Activated CD4-positive, alpha-beta memory T cell treated with anti-CD3 and anti-CD28 coated beads, Interleukin-2, amount 10 ng/mL, durations not matched to agents 7 days and 5 days (primary cell): Measurements from ENCODE around the gene SRSF4. TPM values are rescaled to one million over a fixed set of nuclear protein-coding genes. Genes with fewer than 3 reads are reported as not detected.

ENCODE experiments used
- CTCF ChIA-PET: fragments of 350-600 bp; sonication (Branson Sonifier 250); formaldehyde crosslinking; loops from one replicate; lab custom pipeline; 2021; ENCODE audit warnings: antibody characterized with exemption, inconsistent platforms; lab: Charles Lee
- POLR2A ChIA-PET: fragments of 350-600 bp; sonication (Branson Sonifier 250); formaldehyde crosslinking; loops from one replicate; lab custom pipeline; 2021; ENCODE audit warnings: antibody characterized with exemption; lab: Charles Lee
- DNase-seq: peaks from one replicate; pipeline ENCODE4 v3.0.0-alpha.2; 2020
- H3K27ac Mint-ChIP-seq: one replicate; pipeline ENCODE4 v1.8.0; 2021; ENCODE audit warnings: mild to moderate bottlenecking, mixed read lengths
- H3K27me3 Mint-ChIP-seq: one replicate; pipeline ENCODE4 v1.8.0; 2021; ENCODE audit warnings: mixed read lengths
- H3K36me3 Mint-ChIP-seq: one replicate; pipeline ENCODE4 v1.8.0; 2021; ENCODE audit warnings: low read depth, mixed read lengths
- H3K4me1 Mint-ChIP-seq: one replicate; pipeline ENCODE4 v1.8.0; 2021; ENCODE audit warnings: mixed read lengths
- H3K4me3 Mint-ChIP-seq: one replicate; pipeline ENCODE4 v1.8.0; 2021; ENCODE audit warnings: mild to moderate bottlenecking, mixed read lengths
- H3K9me3 Mint-ChIP-seq: one replicate; pipeline ENCODE4 v1.8.0; 2021; ENCODE audit warnings: mixed read lengths
- total RNA-seq, 2 experiments: library from RNA; stranded (reverse); gene quantifications; one replicate each; pipeline ENCODE4 v1.2.3, GENCODE V29; 2021

The SRSF4 gene
- total RNA-seq, 2 experiments from 2014 or later = 121 to 123 TPM

DNA sequence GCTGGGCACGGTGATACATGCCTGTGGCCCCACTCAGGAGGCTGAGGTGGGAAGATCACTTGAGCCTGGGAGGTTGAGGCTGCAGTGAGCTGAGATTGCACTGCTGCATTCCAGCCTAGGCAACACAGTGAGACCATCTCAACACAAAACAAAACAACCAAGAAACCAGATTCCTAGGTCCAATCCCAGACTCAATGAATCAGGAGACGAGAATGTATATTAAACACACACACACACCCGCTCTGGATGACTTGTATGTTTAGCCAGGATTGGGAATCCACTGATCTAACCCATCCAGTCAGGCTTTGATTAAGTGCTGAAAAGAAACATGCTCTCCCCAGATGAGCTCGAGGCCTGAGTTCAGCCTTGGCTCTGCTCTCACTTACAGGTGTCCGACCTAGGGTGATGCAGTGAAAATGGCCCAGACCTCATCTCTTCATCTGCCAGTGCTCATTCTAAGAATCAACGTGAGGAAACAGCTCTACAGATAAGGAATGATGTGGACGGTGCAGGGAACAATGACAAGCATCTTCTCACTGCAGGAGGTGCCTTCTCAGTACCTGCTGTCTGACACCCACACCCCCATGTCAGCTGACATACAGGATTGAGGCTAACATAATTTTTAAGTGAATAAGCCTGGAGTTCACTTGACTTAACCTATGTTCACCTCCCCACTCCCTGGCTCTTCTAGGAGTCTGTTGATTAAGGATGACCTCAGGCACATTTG, 15.3 kb upstream of the SRSF4 start:
- Mint-ChIP-seq H3K27me3 (no peaks in the 10 kb centered on the region), H3K27ac (no peak overlapping the region), H3K4me3 (no peak overlapping the region), H3K9me3 (no peaks in the 10 kb centered on the region), H3K36me3 (peaks cover 11% of the 10 kb centered on the region), H3K4me1 (no peaks in the 10 kb centered on the region)
- ChIA-PET POLR2A (interaction anchor here (0.9 to 4.7 kb wide), 8 partner anchors 10 to 548 kb away, joined by 3 to 44 read pairs (median 4); partner anchors contain the start of genes RNU11 and SRSF4), CTCF (interaction anchor here (0.7 to 8.5 kb wide), 15 partner anchors 9 to 316 kb away, joined by 3 to 171 read pairs (median 3); partner anchors contain the start of gene SRSF4)
- DNase-seq = no peak

- H3K36me3 Mint-ChIP-seq = peaks cover 9% of the 10 kb centered on the region
- no peak for DNase-seq
- H3K4me3 Mint-ChIP-seq = no peak overlapping the region
- POLR2A ChIA-PET = interaction anchor here (4.7 kb wide), 1 partner anchor 14 kb away, joined by 44 read pairs; the partner anchor contains the start of gene SRSF4
- CTCF ChIA-PET = interaction anchor here (1.4 to 8.5 kb wide), 2 partner anchors 14 to 315 kb away, joined by 3 to 171 read pairs; partner anchors contain the start of gene SRSF4
- H3K4me1 Mint-ChIP-seq = no peaks in the 10 kb centered on the region
- no peaks in the 10 kb centered on the region for H3K9me3 Mint-ChIP-seq
- no peaks in the 10 kb centered on the region for H3K27me3 Mint-ChIP-seq
- no peak overlapping the region for H3K27ac Mint-ChIP-seq
Measured at GRCh38 chr1:29195881-29196291, 14.2 kb upstream of the SRSF4 start.

DNA sequence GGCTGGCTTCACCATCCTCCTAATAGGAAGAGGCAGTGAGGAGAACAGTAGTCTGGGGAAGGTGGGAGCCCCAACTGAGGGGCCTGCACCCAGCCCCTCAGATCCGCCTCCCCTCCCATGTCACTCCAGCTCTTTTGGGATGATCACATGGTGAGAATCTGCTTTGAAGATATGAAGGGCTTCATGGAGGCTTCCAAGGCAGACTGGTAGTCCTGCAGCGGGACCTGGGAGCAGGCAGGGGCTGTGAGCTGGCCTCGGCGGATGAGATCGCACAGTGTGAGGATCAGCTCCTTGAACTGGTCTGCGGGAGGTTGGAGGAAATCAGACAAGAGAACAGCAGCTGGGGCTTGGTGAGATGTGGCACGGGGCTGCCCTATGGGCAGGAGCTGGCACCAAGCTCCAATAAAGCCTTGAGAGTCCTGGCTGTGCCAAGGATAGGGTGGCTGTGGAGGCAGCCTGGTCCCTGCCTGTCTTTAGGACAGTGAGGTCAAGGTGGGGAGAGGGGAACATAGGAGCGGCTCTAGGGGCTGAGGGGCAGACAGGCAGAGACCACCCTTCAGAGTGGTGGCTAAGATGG, 12.3 kb upstream of the SRSF4 start:
- H3K9me3 Mint-ChIP-seq = no peaks in the 10 kb centered on the region
- no peaks in the 10 kb centered on the region for H3K27me3 Mint-ChIP-seq
- CTCF ChIA-PET = no interaction called here
- H3K4me3 Mint-ChIP-seq = no peak overlapping the region
- no peak for DNase-seq
- no peaks in the 10 kb centered on the region for H3K4me1 Mint-ChIP-seq
- no peak overlapping the region for H3K27ac Mint-ChIP-seq
- POLR2A ChIA-PET = interaction anchor here (1.8 to 2.9 kb wide), 2 partner anchors 10 to 13 kb away, joined by 4 to 16 read pairs; partner anchors contain the start of gene SRSF4
- peaks cover 5% of the 10 kb centered on the region for H3K36me3 Mint-ChIP-seq

DNA sequence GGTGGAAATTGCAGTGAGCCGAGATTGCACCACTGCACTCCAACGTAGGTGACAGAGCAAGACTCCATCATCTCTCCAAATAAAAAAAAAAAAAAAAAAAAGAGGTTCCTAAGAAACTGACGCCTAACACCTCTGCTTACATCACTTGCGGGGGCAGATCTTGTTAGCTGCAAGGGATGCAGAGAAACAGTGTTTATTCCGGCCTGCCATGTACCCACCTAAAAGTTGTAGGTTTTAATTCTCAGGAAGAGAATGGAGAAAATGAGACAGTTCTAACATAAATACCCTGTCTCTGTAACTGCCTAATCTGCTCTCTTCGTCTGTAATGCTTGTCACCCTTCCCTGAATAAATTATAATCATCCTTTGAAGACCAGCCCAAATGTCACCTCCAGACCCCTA, 9.0 kb upstream of the SRSF4 start:
- ChIA-PET CTCF (interaction anchor here (0.7 to 2.0 kb wide), 2 partner anchors 9 to 862 kb away, joined by 3 to 5 read pairs; partner anchors contain the start of gene SRSF4), POLR2A (interaction anchor here (2.2 kb wide), 1 partner anchor 9 kb away, joined by 10 read pairs; the partner anchor contains the start of gene SRSF4)
- Mint-ChIP-seq H3K27ac (no peak overlapping the region), H3K9me3 (no peaks in the 10 kb centered on the region), H3K36me3 (peaks cover 3% of the 10 kb centered on the region), H3K4me1 (no peaks in the 10 kb centered on the region), H3K27me3 (no peaks in the 10 kb centered on the region), H3K4me3 (no peak overlapping the region)
- no peak for DNase-seq

DNA sequence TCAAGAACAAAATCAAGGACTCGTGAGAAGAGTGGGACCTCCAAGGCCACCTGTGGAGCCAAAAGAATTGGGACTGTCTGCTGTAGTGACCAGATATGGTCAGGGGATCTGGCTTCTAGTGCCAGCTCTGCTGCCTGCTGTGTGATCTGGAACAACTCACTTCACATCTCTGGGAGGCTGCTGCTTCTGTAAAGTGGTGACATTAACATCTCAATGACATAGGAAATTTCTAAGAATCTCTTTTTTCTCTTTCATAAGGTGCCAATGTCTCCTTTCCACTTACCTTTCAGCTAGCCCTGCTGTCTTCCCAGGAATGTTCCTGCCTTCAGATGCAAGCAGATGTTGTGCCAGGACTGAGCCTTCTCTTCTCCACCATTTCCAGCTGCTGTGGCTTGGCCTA, 5.0 kb upstream of the SRSF4 start:
- no peaks in the 10 kb centered on the region for H3K36me3 Mint-ChIP-seq
- POLR2A ChIA-PET = interaction anchor here (1.0 kb wide), 1 partner anchor 11 kb away, joined by 3 read pairs; no protein-coding TSS in a partner anchor
- H3K27ac Mint-ChIP-seq = no peak overlapping the region
- H3K4me1 Mint-ChIP-seq = peaks cover 17% of the 10 kb centered on the region
- H3K4me3 Mint-ChIP-seq = no peak overlapping the region
- CTCF ChIA-PET = no interaction called here
- DNase-seq = no peak
- H3K9me3 Mint-ChIP-seq = no peaks in the 10 kb centered on the region
- no peaks in the 10 kb centered on the region for H3K27me3 Mint-ChIP-seq

DNA sequence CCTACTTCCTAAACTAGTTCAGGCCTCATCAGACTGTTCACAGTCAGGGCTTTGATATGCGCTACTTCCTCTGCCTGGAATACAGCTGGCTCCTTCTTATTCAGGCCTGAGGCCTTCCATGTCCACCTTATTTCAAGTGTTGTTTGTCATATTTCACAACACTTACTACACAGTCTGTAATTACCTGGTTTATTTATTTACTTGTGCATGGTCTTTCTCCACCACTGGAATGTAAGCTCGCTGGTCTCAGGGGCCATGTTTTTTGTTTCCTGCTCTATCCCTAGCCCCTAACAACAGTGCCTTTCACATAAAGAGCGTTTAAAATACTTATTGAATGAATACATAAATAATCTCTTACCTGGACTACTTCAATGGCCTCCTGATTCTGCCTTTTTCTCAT, 4.6 kb upstream of the SRSF4 start:
- H3K4me1 Mint-ChIP-seq = peaks cover 17% of the 10 kb centered on the region
- H3K27ac Mint-ChIP-seq = no peak overlapping the region
- ChIA-PET CTCF (interaction anchor here (1.2 kb wide), 1 partner anchor 11 kb away, joined by 3 read pairs; no protein-coding TSS in a partner anchor), POLR2A (no interaction called here)
- no peaks in the 10 kb centered on the region for H3K36me3 Mint-ChIP-seq
- no peak overlapping the region for H3K4me3 Mint-ChIP-seq
- no peak for DNase-seq
- no peaks in the 10 kb centered on the region for H3K9me3 Mint-ChIP-seq
- H3K27me3 Mint-ChIP-seq = no peaks in the 10 kb centered on the region

- no peak overlapping the region for H3K4me3 Mint-ChIP-seq
- CTCF ChIA-PET = interaction anchor here (1.8 to 6.5 kb wide), 5 partner anchors 14 to 447 kb away, joined by 4 to 72 read pairs (median 20); partner anchors contain the start of gene YTHDF2
- POLR2A ChIA-PET = interaction anchor here (1.5 to 6.1 kb wide), 5 partner anchors 11 to 536 kb away, joined by 4 to 108 read pairs (median 34); no protein-coding TSS in a partner anchor
- peaks cover 36% of the 10 kb centered on the region for H3K4me1 Mint-ChIP-seq
- no peak for DNase-seq
- no peaks in the 10 kb centered on the region for H3K27me3 Mint-ChIP-seq
- no peaks in the 10 kb centered on the region for H3K9me3 Mint-ChIP-seq
- H3K27ac Mint-ChIP-seq = no peak overlapping the region
- H3K36me3 Mint-ChIP-seq = peaks cover 26% of the 10 kb centered on the region
Measured at GRCh38 chr1:29183287-29183686, 1.6 kb upstream of the SRSF4 start.

DNA sequence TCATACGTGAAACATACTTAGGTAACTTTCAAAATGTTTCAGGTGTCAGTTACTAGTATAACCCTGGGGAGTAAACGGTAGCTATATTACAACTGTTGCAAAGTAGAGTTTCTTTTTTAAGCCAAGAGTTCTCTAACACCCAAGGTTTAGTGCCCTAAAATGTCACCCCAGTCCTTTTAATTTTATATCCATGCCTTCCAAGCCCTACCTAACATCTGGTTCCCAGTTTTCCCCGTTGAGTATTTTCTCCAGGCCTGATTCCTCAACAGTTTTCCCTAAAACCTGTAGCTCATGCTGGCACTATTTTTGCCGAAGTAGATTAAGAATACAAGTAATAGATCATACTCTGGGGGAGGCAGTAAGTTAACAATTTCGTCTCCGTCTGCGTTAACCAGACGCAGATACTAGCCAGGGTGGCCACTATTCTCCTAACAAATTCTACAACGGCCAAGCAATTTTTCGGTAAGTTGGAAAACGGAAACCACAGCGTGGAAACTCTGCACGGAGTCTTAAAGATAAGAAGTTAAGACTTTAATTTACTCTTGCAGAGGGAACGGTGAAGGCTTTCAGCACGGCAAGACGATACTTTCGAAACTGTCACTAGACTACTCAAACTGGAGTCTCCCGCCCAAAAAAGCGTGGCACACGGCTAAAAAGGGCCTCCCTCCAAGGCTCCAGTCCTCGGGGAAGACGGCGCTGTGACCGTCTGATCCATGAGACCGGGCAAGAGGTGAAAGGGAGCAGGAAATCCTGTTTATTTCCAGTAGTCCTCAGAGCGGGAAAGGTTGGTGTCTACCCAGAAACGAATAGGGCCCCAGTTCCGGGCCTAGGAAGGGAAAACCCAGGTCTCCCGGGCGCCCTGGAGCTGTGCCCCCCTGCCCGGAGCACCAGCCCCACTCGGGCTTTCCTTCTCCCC, 945 bp downstream of the SRSF4 start:
- POLR2A ChIA-PET = interaction anchor here (0.6 to 6.1 kb wide), 37 partner anchors 10 to 1538 kb away, joined by 3 to 108 read pairs (median 7); partner anchors contain the start of genes ATP5IF1, EPB41, GMEB1 and MECR

DNA sequence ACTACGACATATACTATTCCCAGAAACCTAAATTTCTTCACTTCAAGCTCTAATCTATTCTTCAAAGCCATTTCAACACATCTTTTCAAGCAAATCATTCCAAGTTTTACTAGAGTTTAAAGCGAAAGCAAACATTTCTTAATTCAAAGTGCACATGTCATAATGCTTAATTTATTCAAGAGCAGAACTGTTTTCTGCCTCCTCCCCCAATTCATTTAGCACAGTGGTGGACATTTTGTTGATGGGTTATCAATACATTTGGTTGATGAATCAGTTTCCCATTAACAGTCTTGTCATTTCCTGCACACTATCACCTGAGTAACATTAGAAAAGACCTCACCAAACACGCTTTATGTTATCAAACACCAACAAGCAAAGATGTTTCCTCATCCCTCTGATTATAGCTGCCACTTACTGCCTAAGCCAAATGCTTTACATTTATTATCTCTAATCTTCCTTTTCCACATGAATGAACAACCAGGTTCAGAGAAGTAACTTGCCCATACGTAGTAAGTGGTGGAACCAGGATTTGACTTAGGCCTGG, 2.0 kb downstream of the SRSF4 start:
- POLR2A ChIA-PET = interaction anchor here (1.0 to 6.1 kb wide), 13 partner anchors 11 to 598 kb away, joined by 3 to 108 read pairs (median 12); partner anchors contain the start of genes EPB41, GMEB1, MECR and TMEM200B
- Mint-ChIP-seq H3K9me3 (no peaks in the 10 kb centered on the region), H3K36me3 (peaks cover 42% of the 10 kb centered on the region), H3K4me3 (peak overlapping the region; percentile 98), H3K27ac (peak overlapping the region; percentile 95), H3K4me1 (peaks cover 55% of the 10 kb centered on the region), H3K27me3 (no peaks in the 10 kb centered on the region)
- DNase-seq = no peak
- CTCF ChIA-PET = interaction anchor here (3.2 to 6.5 kb wide), 2 partner anchors 9 to 22 kb away, joined by 23 to 72 read pairs; no protein-coding TSS in a partner anchor

More for the DNA sequence above, 945 bp downstream of the SRSF4 start:
- CTCF ChIA-PET = interaction anchor here (1.3 to 6.5 kb wide), 12 partner anchors 10 to 538 kb away, joined by 3 to 72 read pairs (median 8); partner anchors contain the start of genes EPB41, GMEB1, TAF12 and YTHDF2
- Mint-ChIP-seq H3K27ac (peak overlapping the region; percentile 95), H3K4me3 (peak overlapping the region; percentile 98), H3K9me3 (no peaks in the 10 kb centered on the region), H3K4me1 (peaks cover 55% of the 10 kb centered on the region), H3K36me3 (peaks cover 42% of the 10 kb centered on the region), H3K27me3 (no peaks in the 10 kb centered on the region)
- DNase-seq = no peak

DNA sequence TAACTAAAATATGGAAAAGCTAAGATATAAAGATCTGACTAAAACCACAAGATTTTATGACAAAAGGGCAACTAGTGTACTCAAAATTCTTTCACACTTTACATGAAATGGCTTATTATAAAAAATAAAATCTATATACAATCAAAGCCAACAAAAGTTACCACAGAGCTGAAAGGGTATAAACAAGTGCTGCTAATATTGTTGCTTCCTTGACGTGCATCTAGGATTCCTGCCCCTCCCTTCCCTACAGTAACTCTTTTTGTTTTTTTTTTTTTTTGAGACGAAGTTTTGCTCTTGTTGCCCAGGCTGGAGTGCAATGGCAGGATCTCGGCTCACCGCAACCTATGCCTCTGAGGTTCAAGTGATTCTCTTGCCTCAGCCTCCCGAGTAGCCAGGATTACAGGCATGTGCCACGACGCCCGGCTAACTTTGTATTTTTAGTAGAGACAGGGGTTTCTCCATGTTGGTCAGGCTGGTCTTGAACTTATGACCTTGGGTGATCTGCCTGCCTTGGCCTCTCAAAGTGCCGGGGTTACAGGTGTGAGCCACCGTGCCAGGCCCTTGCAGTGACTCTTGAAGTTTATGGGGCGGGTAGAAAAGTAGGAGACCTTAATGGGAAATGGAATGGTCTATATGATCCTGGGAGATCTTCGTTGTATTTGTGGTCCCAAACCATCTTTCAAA, 4.5 kb downstream of the SRSF4 start:
- peaks cover 53% of the 10 kb centered on the region for H3K4me1 Mint-ChIP-seq
- H3K36me3 Mint-ChIP-seq = peaks cover 54% of the 10 kb centered on the region
- peak overlapping the region; percentile 55 for H3K27ac Mint-ChIP-seq
- no peaks in the 10 kb centered on the region for H3K27me3 Mint-ChIP-seq
- ChIA-PET CTCF (interaction anchor here (0.6 to 1.5 kb wide), 3 partner anchors 20 to 436 kb away, joined by 3 read pairs; no protein-coding TSS in a partner anchor), POLR2A (interaction anchor here (1.5 kb wide), 1 partner anchor 11 kb away, joined by 3 read pairs; no protein-coding TSS in a partner anchor)
- H3K4me3 Mint-ChIP-seq = peak overlapping the region; percentile 7
- DNase-seq = no peak
- no peaks in the 10 kb centered on the region for H3K9me3 Mint-ChIP-seq

GRCh38 chr1:29176576-29176975, 5.1 kb downstream of the SRSF4 start:
- Mint-ChIP-seq H3K27ac (no peak overlapping the region), H3K9me3 (no peaks in the 10 kb centered on the region), H3K36me3 (peaks cover 58% of the 10 kb centered on the region), H3K27me3 (no peaks in the 10 kb centered on the region), H3K4me1 (peaks cover 54% of the 10 kb centered on the region), H3K4me3 (no peak overlapping the region)
- DNase-seq = no peak
- ChIA-PET CTCF (interaction anchor here (1.3 to 1.5 kb wide), 2 partner anchors 21 to 26 kb away, joined by 3 read pairs; no protein-coding TSS in a partner anchor), POLR2A (interaction anchor here (0.7 to 1.5 kb wide), 2 partner anchors 10 to 16 kb away, joined by 3 read pairs; no protein-coding TSS in a partner anchor)
